H1 (cell line): Measurements from ENCODE around the gene TRMT44. TPM values are rescaled to one million over a fixed set of nuclear protein-coding genes. Genes with fewer than 3 reads are reported as not detected.

ENCODE experiments used
- CTCF ChIA-PET: fragments of 300-600 bp; sonication (Branson Sonifier 250); formaldehyde crosslinking; loops from one replicate; lab custom pipeline; 2021; ENCODE audit not compliant: partially characterized antibody; lab: Charles Lee
- POLR2A ChIA-PET: fragments of 300-600 bp; sonication (Branson Sonifier 250); formaldehyde crosslinking; loops from one replicate; lab custom pipeline; 2021; ENCODE audit warnings: inconsistent platforms; ENCODE audit not compliant: partially characterized antibody; lab: Charles Lee
- DNase-seq, 2 experiments: peaks; one replicate each; pipeline versions ENCODE4 v3.0.0 to v3.0.0-alpha.2; 2010 to 2022; ENCODE audit warnings: low spot score in 2 of 2, low read depth in 1 of 2, mixed read lengths in 1 of 2
- FAIRE-seq: peaks from 2 replicates; lab custom pipeline; 2011; peaks lifted over from hg19 to GRCh38; lab: Jason Lieb, UNC
- H2AFZ ChIP-seq: 2 replicates; pipeline ENCODE4 v1.8.1; 2012; ENCODE audit warnings: low read length, inconsistent platforms
- H2AK5ac ChIP-seq: 2 replicates; pipeline ENCODE4 v1.6.1; 2013; ENCODE audit warnings: low read depth, low read length
- H2BK120ac ChIP-seq: replicated peaks from 2 replicates; pipeline ENCODE3; 2013; ENCODE audit warnings: low read depth, low read length, inconsistent platforms
- H2BK12ac ChIP-seq: 2 replicates; pipeline ENCODE4 v1.6.1; 2013; ENCODE audit warnings: low read depth, low read length
- H2BK15ac ChIP-seq: 2 replicates; pipeline ENCODE4 v1.6.1; 2013; ENCODE audit warnings: low read length
- H2BK20ac ChIP-seq: 2 replicates; pipeline ENCODE4 v1.6.1; 2013; ENCODE audit warnings: low read length
- H2BK5ac ChIP-seq: 2 replicates; pipeline ENCODE4 v1.6.1; 2013; ENCODE audit warnings: low read depth, low read length
- H3K14ac ChIP-seq: 2 replicates; pipeline ENCODE4 v1.6.1; 2013; ENCODE audit warnings: inconsistent platforms; ENCODE audit not compliant: insufficient read length
- H3K18ac ChIP-seq: 2 replicates; pipeline ENCODE4 v1.6.1; 2013; ENCODE audit warnings: low read length; ENCODE audit errors: extremely low read depth
- H3K23ac ChIP-seq: 2 replicates; pipeline ENCODE4 v1.6.1; 2013; ENCODE audit warnings: inconsistent platforms; ENCODE audit not compliant: insufficient read length
- H3K23me2 ChIP-seq: 2 replicates; pipeline ENCODE4 v1.6.1; 2013; ENCODE audit warnings: low read depth, low read length
- H3K27ac ChIP-seq: 2 replicates; pipeline ENCODE4 v1.6.1; 2011; ENCODE audit warnings: low read depth, low read length, inconsistent platforms
- H3K27me3 ChIP-seq, 4 experiments: replicated peaks in 1 of 4; 1 replicate in 1 of 4; 2 replicates in 3 of 4; pipeline versions ENCODE4 v1.6.1 to v1.8.1; 2011 to 2013; ENCODE audit warnings: low read length in 3 of 4, mild to moderate bottlenecking in 3 of 4, inconsistent platforms in 2 of 4, mixed read lengths in 2 of 4, moderate library complexity in 1 of 4; ENCODE audit not compliant: control insufficient read depth in 3 of 4, insufficient read depth in 3 of 4; ENCODE audit errors: extremely low read depth in 1 of 4
- H3K36me3 ChIP-seq, 4 experiments: 2 replicates each; pipeline versions ENCODE4 v1.6.1 to v1.8.1; 2011 to 2013; ENCODE audit warnings: mild to moderate bottlenecking in 4 of 4, low read length in 3 of 4, moderate library complexity in 2 of 4, control low read depth in 1 of 4, inconsistent platforms in 1 of 4; ENCODE audit not compliant: insufficient read depth in 4 of 4, control insufficient read depth in 2 of 4
- H3K4ac ChIP-seq: replicated peaks from 2 replicates; pipeline ENCODE3; 2013; ENCODE audit warnings: low read length, low read depth, mixed read lengths, inconsistent platforms; ENCODE audit not compliant: insufficient read length
- H3K4me1 ChIP-seq, 4 experiments: replicated peaks in 1 of 4; 1 replicate in 1 of 4; 2 replicates in 3 of 4; pipeline versions ENCODE4 v1.6.1 to v1.8.1; 2011 to 2013; ENCODE audit warnings: low read length in 3 of 4, inconsistent platforms in 2 of 4, mixed read lengths in 1 of 4; ENCODE audit not compliant: insufficient read depth in 4 of 4, control insufficient read depth in 3 of 4
- H3K4me2 ChIP-seq, 2 experiments: 2 replicates each; pipeline versions ENCODE4 v1.6.1 to v1.8.1; 2011 to 2013; ENCODE audit warnings: low read depth in 2 of 2, low read length in 2 of 2, control low read depth in 1 of 2, inconsistent platforms in 1 of 2, mild to moderate bottlenecking in 1 of 2; ENCODE audit not compliant: insufficient read depth in 1 of 2
- H3K4me3 ChIP-seq, 4 experiments: fragments of 200-600, 300-600 bp in 1 of 4; sonication (generic), shearing (Covaris generic), sonication (Bioruptor Twin) in 1 of 4; 2 replicates each; pipeline versions ENCODE4 v1.5.1 to v1.8.1; 2011 to 2016; ENCODE audit warnings: low read length in 4 of 4, low read depth in 3 of 4, control low read depth in 2 of 4, inconsistent platforms in 2 of 4, mild to moderate bottlenecking in 2 of 4, mixed read lengths in 1 of 4, moderate library complexity in 1 of 4; ENCODE audit not compliant: insufficient read depth in 2 of 4; ENCODE audit errors: extremely low read depth in 1 of 4
- H3K56ac ChIP-seq: replicated peaks from 2 replicates; pipeline ENCODE3; 2013; ENCODE audit warnings: low read depth, mild to moderate bottlenecking, mixed read lengths, low read length, inconsistent platforms; ENCODE audit not compliant: insufficient read length
- H3K79me1 ChIP-seq: 2 replicates; pipeline ENCODE4 v1.6.1; 2013; ENCODE audit warnings: low read depth, low read length, control low read depth
- H3K79me2 ChIP-seq, 2 experiments: 2 replicates each; pipeline versions ENCODE4 v1.6.1 to v1.8.1; 2012 to 2013; ENCODE audit warnings: low read length in 2 of 2, mild to moderate bottlenecking in 2 of 2, inconsistent platforms in 1 of 2; ENCODE audit not compliant: insufficient read depth in 2 of 2, control insufficient read depth in 1 of 2
- H3K9ac ChIP-seq, 4 experiments: replicated peaks in 1 of 4; 1 replicate in 1 of 4; 2 replicates in 3 of 4; pipeline versions ENCODE4 v1.6.1 to v1.8.1; 2011 to 2013; ENCODE audit warnings: low read depth in 3 of 4, low read length in 3 of 4, control low read depth in 2 of 4, mild to moderate bottlenecking in 2 of 4, moderate library complexity in 2 of 4, inconsistent platforms in 1 of 4; ENCODE audit errors: extremely low read depth in 1 of 4
- H3K9me3 ChIP-seq, 2 experiments: 2 replicates each; pipeline versions ENCODE4 v1.6.1 to v1.8.1; 2012 to 2013; ENCODE audit warnings: mild to moderate bottlenecking in 2 of 2, moderate library complexity in 2 of 2, control low read depth in 1 of 2, inconsistent platforms in 1 of 2, low read depth in 1 of 2, low read length in 1 of 2, mixed read lengths in 1 of 2; ENCODE audit not compliant: insufficient read depth in 2 of 2
- H4K20me1 ChIP-seq, 2 experiments: replicated peaks in 1 of 2; 2 replicates each; pipeline versions ENCODE3 to v1.8.1; 2011 to 2013; ENCODE audit warnings: inconsistent platforms in 2 of 2, low read length in 2 of 2, mild to moderate bottlenecking in 1 of 2; ENCODE audit not compliant: insufficient read depth in 2 of 2, control insufficient read depth in 1 of 2
- H4K5ac ChIP-seq: 2 replicates; pipeline ENCODE4 v1.6.1; 2013; ENCODE audit warnings: low read length, low read depth, mixed read lengths, inconsistent platforms; ENCODE audit not compliant: insufficient read length
- H4K8ac ChIP-seq: 2 replicates; pipeline ENCODE4 v1.8.0; 2013; ENCODE audit warnings: mild to moderate bottlenecking, moderate library complexity, low read length, inconsistent platforms; ENCODE audit not compliant: insufficient read depth; ENCODE audit errors: extremely low read depth
- H4K91ac ChIP-seq: replicated peaks from 2 replicates; pipeline ENCODE3; 2013; ENCODE audit warnings: low read length, mixed read lengths, inconsistent platforms; ENCODE audit not compliant: insufficient read length
- CTBP2 ChIP-seq: IDR thresholded peaks from 2 replicates; pipeline ENCODE4 v1.7.0; 2011; ENCODE audit warnings: borderline replicate concordance, mild to moderate bottlenecking, moderate library complexity, mixed read lengths, low read length; ENCODE audit not compliant: insufficient read depth, insufficient read length
- EP300 ChIP-seq, 2 experiments: IDR thresholded peaks; 1 replicate in 1 of 2; 2 replicates in 1 of 2; pipeline ENCODE4 v1.6.1; 2011 to 2012; ENCODE audit warnings: low read depth in 2 of 2, low read length in 2 of 2, mild to moderate bottlenecking in 2 of 2, borderline replicate concordance in 1 of 2, inconsistent platforms in 1 of 2, moderate library complexity in 1 of 2
- JUN ChIP-seq: IDR thresholded peaks from 2 replicates; pipeline ENCODE4 v1.6.1; 2011; ENCODE audit warnings: low read depth, mild to moderate bottlenecking, improper control_type of control experiment, low read length
- NANOG ChIP-seq: IDR thresholded peaks from 2 replicates; pipeline ENCODE4 v1.6.1; 2011; ENCODE audit warnings: low read length, low read depth, mild to moderate bottlenecking, inconsistent platforms; ENCODE audit not compliant: insufficient read depth, poor library complexity, severe bottlenecking
- RAD21 ChIP-seq, 2 experiments: IDR thresholded peaks in 1 of 2; conservative IDR thresholded peaks in 1 of 2; 2 replicates each; pipeline ENCODE4 v1.6.1; 2011; ENCODE audit warnings: low read depth in 2 of 2, low read length in 2 of 2, improper control_type of control experiment in 1 of 2, inconsistent platforms in 1 of 2, mild to moderate bottlenecking in 1 of 2, moderate library complexity in 1 of 2
- SIX5 ChIP-seq: IDR thresholded peaks from 2 replicates; pipeline ENCODE4 v1.6.1; 2011; ENCODE audit warnings: mild to moderate bottlenecking, low read depth, low read length
- SUZ12 ChIP-seq: fragments of 200-600 bp; sonication (generic); IDR thresholded peaks from 2 replicates; pipeline ENCODE4 v1.6.1; 2012; ENCODE audit warnings: mild to moderate bottlenecking, inconsistent platforms, low read length, moderate library complexity, mixed read lengths
- TAF1 ChIP-seq: IDR thresholded peaks from 2 replicates; pipeline ENCODE4 v1.6.1; 2011; ENCODE audit warnings: mild to moderate bottlenecking, low read depth, low read length
- TCF12 ChIP-seq: IDR thresholded peaks from 2 replicates; pipeline ENCODE4 v1.6.1; 2011; ENCODE audit warnings: low read depth, mild to moderate bottlenecking, low read length
- USF2 ChIP-seq: IDR thresholded peaks from 2 replicates; pipeline ENCODE4 v1.6.1; 2011; ENCODE audit warnings: low read length, improper control_type of control experiment
- WGBS, 2 experiments: shearing (Covaris generic) in 1 of 2; methylation state at CpG; one replicate each; pipeline versions ENCODE4 v1.1.6 to v1.1.7; 2013 to 2015; ENCODE audit warnings: low lambda C conversion rate in 2 of 2, mixed read lengths in 2 of 2, inconsistent platforms in 1 of 2, low coverage in 1 of 2, missing lambda C conversion rate in 1 of 2; ENCODE audit not compliant: insufficient replicate concordance in 2 of 2, insufficient coverage in 1 of 2, insufficient read length in 1 of 2; ENCODE audit errors: extremely low coverage in 1 of 2, missing lambda C conversion rate in 1 of 2; 5-methylcytosine and 5-hydroxymethylcytosine counted together
- polyA plus RNA-seq, 7 experiments: library from polyadenylated mRNA; depleted of rRNA in 3 of 7; stranded (reverse) in 5 of 7; unstranded in 2 of 7; fragments of >200 nt in 5 of 7; fragments of 200-250 nt in 2 of 7; gene quantifications; 1 replicate in 5 of 7; 2 replicates in 1 of 7; 4 replicates in 1 of 7; pipeline versions ENCODE4 v1.2.1 to v1.2.3, GENCODE V29; 2011 to 2013; ENCODE audit warnings: missing spikeins in 2 of 7, mixed read lengths in 2 of 7
- total RNA-seq: library from RNA; stranded (reverse); fragmentation: NEBNext Ultra II Directional; extraction: Animal tissue kit (Norgen Biotek cat#: 25700); gene quantifications from 2 replicates; pipeline ENCODE4 v1.2.1, GENCODE V29; 2021

Gene TRMT44
- total and polyA plus RNA-seq, 2 of the 8 experiments (the other 6 are each of a cell fraction or from before 2014, with no cell fraction given), result 8.6 to 23.9 TPM

GRCh38 chr4:8435656-8436121 lies 4.9 kb upstream of the TRMT44 start:
- POLR2A ChIA-PET, result interaction anchor here (0.6 kb wide), 1 partner anchor 33 kb away, joined by 4 read pairs; no protein-coding TSS in a partner anchor
- Histone ChIP-seq H3K4me1 (peaks cover 0 to 11% (median 2%) of the 10 kb centered on the region in 4 experiments; a peak in 4 of 7 replicates), H3K9ac (no peak overlapping the region)
- TF ChIP-seq RAD21 (IDR thresholded peaks at IDR 0.05 in 1 of 2, conservative IDR thresholded peaks at IDR 0.05 in 1 of 2; ENCODE audit: low read depth in 2 of 2, low read length in 2 of 2), result no peak
- no peak for TF ChIP-seq NANOG
- TF ChIP-seq USF2, result no peak
- TF ChIP-seq SIX5, result no peak
- TF ChIP-seq SUZ12, result no peak
- TF ChIP-seq TAF1, result no peak
- TF ChIP-seq EP300 (IDR thresholded peaks at IDR 0.05; ENCODE audit: borderline replicate concordance in 1 of 2, low read depth in 2 of 2, low read length in 2 of 2), result no peak
- TF ChIP-seq JUN, result no peak
- no peak for TF ChIP-seq CTBP2
- TF ChIP-seq TCF12, result no peak

More at GRCh38 chr4:8435656-8436121, 4.9 kb upstream of the TRMT44 start:
- Histone ChIP-seq H3K79me1 (no peaks in the 10 kb centered on the region), H4K20me1 (no peaks in the 10 kb centered on the region), H2BK5ac (no peak overlapping the region), H2BK12ac (no peak overlapping the region), H2BK120ac (no peak overlapping the region), H3K18ac (no peak overlapping the region), H3K4me3 (no peak overlapping the region), H4K8ac (0 out of 2 replicates have a peak overlapping the region, but pooled peaks have one; percentile 28), H2BK20ac (no peak overlapping the region), H3K4ac (no peak overlapping the region), H3K27ac (no peak overlapping the region), H3K14ac (no peak overlapping the region), H2AFZ (no peak overlapping the region), H3K23me2 (peaks cover 4% of the 10 kb centered on the region; the same call in 1 of the 2 replicates), H3K79me2 (peaks cover 0 to 3% of the 10 kb centered on the region in 2 experiments; a peak in 1 of 4 replicates), H3K27me3 (peaks cover 0 to 2% (median 0%) of the 10 kb centered on the region in 4 experiments; a peak in 1 of 7 replicates), H3K56ac (no peak overlapping the region), H2BK15ac (no peak overlapping the region), H2AK5ac (no peak overlapping the region), H4K91ac (no peak overlapping the region), H4K5ac (no peak overlapping the region), H3K4me2 (no peak overlapping the region), H3K23ac (no peak overlapping the region), H3K9me3 (no peaks in the 10 kb centered on the region), H3K36me3 (no peaks in the 10 kb centered on the region)
- WGBS, 2 experiments, result 65% methylated on average over 5 of the region's 5 CpGs; no CpG with 5 or more reads in 1 of the 2 experiments
- no peak for FAIRE-seq
- no peak for DNase-seq
- CTCF ChIA-PET, result interaction anchor here (0.7 to 2.0 kb wide), 6 partner anchors 9 to 633 kb away, joined by 3 to 5 read pairs (median 3); no protein-coding TSS in a partner anchor
